Esophagus mucosa (tissue), 1 donor: Measurements from ENCODE around the gene GNPNAT1. TPM values are rescaled to one million over a fixed set of nuclear protein-coding genes. Genes with fewer than 3 reads are reported as not detected.

Experiments used
- ATAC-seq: fragments of 200-7000 bp; cut with Tn5 transposase; one replicate; pipeline ENCODE4 v1.9.1; 2020
- total RNA-seq: library from RNA; stranded (reverse); gene quantifications from one replicate; pipeline ENCODE4 v1.2.4, GENCODE V29; 2023
- donor health status: DM: yes; HTN: yes; CAD: no.

The GNPNAT1 gene
- 18.2 TPM for total RNA-seq

DNA sequence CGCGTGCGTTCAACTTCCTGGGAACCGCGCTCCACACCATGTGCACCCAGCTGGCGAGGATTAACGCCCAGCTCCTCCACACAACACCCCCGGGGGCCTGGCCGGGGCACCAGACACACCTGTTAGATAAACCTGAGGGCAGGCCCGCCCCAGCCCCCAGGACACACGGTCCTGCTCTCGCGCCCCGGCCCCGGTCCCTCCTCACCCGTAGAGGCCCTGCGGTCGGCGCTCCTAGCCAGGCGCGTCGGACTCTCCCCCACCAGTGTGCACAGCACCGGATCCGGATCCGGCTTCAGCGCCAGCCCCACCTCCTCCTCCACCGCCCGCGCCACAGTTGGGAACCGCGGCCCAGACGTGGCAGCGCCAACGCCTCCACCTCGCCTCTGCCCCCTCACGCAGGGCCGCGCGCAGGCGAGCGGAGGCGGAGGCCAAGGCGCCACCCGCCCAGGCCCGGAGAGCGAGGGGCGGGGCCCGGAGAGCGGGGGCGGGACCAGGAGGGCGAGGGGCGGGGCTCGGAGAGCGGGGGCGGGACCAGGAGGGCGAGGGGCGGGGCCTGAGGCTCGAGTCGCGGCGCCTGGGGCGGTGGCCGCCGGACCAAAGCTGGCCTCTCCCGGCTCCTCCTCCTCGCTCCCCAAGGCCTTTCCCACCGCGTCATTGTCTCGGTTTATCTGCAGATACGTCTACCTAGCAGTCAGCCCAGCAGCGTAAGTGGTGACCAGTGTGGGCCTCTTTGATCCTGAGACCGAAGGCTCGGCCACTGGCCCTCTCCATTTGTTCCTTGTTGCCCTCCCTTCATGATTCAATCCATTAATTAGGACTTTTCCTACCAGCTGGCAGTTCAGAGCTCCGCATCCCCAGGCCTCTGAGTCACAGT is at the start of gene GNPNAT1:
TSS of gene GNPNAT1 (minus strand) at position 385 of the 874 bp plus-strand sequence. CDS start 6,957 bp downstream, outside the sequence.
- ATAC-seq = peak; percentile 97

DNA sequence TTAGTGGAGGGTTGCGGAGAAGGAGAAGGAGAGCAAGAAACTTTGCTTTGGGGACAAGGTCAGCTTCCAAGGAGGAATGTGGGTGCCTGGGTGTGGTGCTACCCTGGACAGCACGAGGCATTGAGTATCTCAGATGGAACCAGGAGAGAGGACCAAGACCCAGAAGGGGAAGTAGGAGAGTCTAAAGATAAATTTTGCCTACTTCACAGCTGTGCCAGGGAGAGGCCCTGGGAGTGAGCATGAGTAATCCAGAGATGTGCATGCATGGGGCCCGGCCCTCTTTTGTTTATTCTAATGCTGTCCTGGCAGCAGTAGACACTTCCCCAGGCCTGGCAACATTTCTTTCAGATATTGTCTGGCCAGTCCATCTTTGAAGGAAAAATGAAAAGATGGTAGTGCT is 49.5 kb upstream of the GNPNAT1 start:
- peak; percentile 90 for ATAC-seq

- no peak for ATAC-seq
These were observed 46.0 kb upstream of the GNPNAT1 start for GRCh38 chr14:52837451-52837850.

DNA sequence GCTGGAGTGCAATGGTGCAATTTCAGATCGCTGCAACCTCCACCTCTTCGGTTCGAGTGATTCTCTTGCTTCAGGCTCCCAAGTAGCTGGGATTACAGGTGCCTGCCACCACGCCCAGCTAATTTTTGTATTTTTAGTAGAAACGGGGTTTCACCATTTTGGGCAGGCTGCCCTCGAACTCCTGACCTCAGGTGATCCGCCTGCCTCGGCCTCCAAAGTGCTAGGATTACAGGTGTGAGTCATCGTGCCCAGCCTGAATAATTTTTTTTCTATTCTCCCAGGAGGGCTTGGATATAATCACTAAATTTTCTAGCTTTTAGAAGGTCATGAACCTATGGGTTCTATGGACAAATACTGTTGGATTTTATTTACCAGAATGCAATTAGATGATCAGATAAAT is 44.7 kb upstream of the GNPNAT1 start:
- no peak for ATAC-seq

DNA sequence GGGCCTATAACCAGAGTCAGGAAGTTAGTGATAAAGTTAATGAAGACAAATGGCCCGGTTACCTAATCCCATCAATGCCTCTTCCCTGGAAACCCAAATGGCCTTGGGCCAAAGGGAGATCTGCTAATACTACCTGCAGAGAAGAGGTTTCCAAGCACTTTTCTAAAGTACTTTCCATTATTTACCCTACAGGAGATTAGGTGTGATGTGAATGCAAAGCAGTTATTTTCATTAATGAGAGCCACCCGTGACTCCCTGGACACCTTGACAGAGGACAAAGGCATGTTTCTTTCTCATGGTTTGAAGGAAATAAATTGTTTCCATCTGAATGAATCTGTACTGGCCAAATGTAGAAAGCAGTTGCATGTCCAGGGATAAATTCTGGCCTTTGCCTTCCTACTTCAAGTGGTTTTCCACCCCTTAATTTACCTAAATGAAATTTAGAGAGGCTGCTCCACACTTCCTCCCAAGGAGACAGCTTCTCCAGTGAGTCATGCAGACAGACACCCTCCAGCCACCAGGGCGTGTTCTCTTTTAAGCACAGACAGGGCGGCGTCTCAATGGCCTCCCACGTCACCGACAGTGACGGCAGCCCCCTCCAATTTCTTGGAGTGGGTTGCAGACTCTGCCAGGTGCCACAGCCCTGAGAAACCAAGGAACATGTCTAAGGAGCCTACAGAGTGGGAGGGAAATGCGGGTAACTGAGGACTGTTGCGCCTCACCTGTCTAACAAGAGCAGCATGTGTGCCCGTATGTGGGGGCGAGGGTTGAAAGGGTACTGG is 43.9 kb upstream of the GNPNAT1 start:
- ATAC-seq = peak; percentile 89

DNA sequence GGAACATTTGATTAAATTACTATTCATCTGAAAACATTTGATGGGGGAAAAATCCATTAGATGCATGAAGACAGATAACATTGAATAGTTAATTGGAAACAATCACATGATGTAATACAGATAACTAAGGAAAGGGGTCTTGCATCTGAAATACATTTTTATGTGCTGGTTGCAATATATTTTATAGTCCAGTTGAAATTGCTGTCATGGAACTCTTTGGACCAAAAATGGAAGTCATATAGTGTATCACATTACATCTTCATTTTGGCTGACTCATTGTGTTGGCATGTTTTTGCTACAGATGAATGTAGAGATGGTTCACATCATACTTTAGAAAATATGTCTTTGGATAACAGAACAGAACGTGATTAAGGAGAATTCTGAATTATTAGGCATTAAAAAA is 43.0 kb upstream of the GNPNAT1 start:
- no peak for ATAC-seq

DNA sequence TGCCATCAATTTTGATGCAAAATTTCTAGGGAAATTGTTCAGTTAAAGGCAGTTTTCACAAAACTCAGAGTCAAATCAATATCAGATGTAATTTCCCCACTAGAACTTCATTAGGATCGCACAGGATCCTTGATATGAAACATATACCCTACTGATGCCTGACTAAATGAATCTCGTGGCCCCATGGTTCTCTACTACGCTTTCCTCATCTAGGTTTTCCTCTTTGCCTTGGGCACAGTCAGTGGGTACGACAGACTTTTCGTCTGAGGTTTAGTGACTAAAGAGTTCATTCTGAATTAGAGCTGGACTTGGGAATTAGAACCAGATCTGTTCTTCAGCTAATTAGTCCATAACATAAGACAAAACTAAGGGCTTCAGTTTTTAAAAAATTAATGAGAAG is 42.5 kb upstream of the GNPNAT1 start:
- no peak for ATAC-seq

DNA sequence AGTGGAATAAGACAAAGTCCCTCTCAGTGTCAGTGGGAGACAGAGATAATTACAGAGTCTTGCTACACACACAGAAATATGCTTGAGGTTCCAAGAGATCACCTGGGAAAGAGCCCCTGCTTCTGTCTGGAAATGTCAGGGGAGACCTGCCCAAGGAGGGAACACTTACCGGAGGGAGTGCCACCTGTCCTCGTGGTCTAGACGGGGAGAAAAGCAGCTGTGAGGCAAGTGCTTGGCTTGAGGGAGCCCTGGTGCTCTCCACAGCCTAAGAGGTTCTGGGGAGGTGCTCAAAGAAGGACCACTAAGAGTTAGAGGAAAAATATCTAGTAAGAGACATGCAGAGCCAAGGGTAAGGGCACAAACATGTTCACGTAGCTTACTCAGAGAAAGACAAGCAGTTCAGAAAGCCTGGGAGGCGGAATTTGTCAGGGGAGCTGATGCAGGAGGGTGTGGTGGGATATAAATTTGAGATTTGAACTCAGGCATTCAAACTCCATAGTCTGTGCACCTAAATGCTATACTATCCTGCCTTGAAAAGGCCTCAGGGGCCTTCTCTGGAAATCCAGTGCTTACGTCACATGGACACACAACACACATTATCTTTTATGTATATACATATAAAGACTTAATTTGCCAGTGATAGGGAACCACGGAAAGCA is 38.2 kb upstream of the GNPNAT1 start:
- no peak for ATAC-seq

GRCh38 chr14:52827426-52827825 is 36.0 kb upstream of the GNPNAT1 start:
- ATAC-seq = no peak

DNA sequence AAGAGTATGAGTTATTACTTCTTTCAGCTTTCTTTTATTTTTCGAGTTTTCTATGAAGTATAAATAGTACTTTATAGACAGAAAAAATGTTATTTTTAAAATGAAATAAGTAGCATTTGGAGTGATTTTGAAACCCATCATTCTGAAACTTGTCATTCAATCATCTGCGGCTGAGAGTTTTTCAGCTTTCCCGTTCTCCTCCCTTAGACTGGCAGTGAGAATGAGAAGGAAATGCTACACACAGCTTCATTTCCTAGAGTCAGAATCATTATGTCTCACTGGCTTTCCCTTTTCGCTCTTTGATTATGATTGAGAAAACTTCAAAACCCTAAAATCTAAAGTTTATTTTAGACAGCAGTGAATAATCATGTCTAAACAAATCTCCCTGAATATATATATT is 33.7 kb upstream of the GNPNAT1 start:
- ATAC-seq = no peak

- ATAC-seq = no peak
These were observed 33.1 kb upstream of the GNPNAT1 start for GRCh38 chr14:52824462-52824861.

DNA sequence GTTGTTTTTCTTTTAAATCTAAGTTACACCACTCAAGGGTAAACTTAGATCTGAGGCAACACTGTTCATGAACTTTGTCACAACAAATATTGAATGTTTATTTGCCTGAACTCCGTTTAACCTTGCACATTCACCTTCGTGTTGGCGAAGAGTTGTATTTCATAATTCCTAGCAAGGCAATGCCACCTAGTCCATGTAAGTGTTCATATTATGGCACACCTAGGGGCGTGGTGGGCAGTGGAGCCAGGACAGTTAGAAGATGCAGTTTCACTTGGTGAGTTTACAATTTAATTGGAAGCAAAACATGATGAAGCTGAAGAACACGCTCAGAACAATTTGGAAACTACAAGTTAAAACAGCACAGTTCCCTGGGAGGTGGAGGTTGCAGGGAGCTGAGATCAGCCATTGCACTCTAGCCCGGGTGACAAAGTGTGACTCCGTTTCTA is 30.4 kb upstream of the GNPNAT1 start:
- peak; percentile 31 for ATAC-seq

DNA sequence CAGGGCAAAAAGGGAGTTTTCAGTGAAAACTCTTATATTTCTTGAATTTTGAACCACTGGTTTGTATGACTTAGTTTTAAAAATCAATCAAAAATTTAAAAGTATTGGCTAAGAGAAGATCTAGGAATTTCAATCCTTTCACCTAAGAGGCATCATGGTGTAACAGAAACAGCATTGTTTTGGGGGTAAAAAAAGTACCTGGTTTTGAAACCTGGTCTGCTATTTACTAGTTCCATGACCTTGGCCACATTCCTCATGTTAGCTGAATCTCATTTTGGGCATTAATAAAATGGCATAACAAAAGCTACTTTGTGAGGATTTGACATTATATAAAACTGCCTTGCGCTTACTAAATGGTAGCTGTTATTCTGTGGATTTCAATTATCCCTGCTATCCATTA is 16.7 kb upstream of the GNPNAT1 start:
- ATAC-seq = no peak

DNA sequence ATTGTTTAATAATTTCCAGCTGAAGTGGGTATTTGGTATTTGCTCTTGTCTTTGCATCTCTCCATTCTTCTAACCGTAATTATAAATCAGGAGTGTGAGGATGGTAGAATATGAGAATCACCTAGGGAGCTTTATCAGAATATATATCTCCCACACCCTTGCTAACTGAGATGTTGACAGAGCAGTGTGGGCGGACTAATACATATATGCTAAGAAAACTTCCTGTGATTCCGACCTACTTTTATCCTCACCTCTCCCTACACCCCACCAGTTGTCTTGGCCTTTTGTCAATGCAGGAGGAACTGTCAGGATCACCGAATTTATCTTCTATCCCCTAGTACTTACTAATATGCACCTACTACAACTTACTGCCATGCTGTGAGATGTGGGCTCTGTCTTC is 14.7 kb upstream of the GNPNAT1 start:
- no peak for ATAC-seq

DNA sequence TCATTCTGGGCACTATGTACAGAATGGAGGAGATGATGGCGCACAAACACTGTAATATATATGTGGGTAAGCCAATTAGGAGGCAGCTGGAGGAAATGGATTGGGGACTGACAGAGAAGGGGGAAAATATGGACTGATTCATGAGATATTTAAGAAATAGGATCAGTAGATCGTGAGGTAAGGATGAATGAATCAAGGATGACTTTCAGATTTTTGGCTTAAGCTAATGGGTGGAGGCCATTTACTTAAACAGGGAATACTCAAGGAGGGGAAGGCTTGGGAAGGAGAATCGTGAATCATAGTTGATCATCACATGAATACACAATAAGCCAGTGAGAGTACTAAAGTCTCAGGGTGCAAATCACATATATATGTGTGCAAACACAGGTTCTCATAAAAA is 11.2 kb upstream of the GNPNAT1 start:
- peak; percentile 76 for ATAC-seq

- ATAC-seq = no peak
These were observed 9.8 kb upstream of the GNPNAT1 start for GRCh38 chr14:52801014-52801712.

- ATAC-seq = no peak
These were observed 7.4 kb upstream of the GNPNAT1 start for GRCh38 chr14:52798826-52799225.

DNA sequence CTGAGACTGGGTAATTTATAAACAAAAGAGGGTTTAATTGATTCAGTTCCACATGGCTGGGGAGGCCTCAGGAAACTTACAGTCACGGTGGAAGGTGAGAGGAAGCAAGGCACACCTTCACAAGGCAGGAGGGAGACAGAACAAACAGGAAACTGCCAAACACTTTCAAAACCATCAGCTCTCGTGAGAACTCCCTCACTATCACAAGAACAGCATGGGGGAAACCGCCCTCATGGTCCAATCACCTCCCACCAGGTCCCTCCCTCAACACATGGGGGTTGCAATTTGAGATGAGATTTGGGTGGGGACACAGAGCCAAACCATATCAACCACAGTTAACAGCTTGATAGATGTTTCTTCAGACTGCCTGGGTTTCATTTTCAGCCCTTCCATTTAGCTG is 6.2 kb upstream of the GNPNAT1 start:
- no peak for ATAC-seq

DNA sequence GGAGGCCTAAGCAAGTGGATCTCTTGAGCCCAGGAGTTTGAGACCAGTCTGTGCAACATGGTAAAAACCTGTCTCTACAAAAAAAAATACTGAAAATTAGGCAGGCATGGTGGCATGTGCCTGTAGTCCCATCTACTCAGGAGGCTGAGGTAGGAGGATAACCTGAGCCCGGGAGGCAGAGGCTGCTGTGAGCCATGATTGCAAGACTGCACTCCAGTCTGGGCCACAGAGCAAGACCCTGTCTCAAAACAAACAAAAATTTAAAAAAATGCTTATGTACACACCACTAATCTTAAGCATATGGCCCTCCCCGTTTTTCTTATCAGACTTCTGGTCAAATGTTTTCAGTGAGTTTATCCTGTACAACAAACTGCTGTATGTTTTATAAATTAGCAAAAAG is 1.7 kb upstream of the GNPNAT1 start:
- no peak for ATAC-seq

DNA sequence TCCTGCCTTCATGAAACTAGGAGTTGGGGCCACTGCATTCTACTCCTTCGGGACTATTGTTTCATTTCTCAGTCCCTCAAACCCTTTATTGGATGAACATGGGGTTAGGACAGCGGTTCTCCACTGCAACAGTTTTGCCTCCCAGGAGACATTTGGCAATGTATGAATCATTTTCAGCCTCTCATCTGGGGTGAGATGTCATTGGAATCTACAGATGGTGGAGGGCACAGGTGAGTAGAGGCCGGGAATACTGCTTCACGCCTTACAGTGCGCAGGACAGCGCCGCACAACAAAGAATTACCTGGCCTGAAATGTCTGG is 649 bp upstream of the GNPNAT1 start:
- no peak for ATAC-seq

DNA sequence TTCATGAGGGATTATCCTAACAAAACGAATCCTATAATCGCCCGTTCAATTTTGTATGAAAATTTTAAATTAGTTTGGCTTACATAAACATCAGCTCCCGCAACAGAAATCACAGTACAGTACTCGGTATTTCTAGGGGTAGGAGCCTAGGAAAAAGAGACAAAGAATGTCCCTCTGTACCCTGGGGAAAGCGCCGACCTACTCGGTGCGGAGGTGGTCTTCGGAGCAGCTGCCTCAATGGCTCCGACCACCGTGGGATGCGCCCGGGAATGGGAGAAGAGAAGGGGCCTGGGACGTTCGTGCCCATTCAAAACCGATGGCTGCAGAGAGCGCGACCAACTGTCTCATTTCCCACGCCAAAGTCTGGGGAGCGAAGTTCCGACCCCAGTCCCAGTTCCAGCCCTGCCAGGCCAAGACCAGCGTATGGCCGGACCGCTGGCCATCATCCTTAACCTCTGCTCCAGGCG is 618 bp downstream of the GNPNAT1 start:
- peak; percentile 1 for ATAC-seq

GRCh38 chr14:52790011-52790755 is 1.2 kb downstream of the GNPNAT1 start:
- no peak for ATAC-seq
